ENCODE measurements around the gene DHRS2.

The DHRS2 gene

GRCh38 chr14:23639891-23640523 is 3.8 kb downstream of the DHRS2 start:
- no peaks in the 10 kb centered on the region for H4K20me1 ChIP-seq (ENCODE audit: insufficient read depth, low read length)
- H3K4me1 ChIP-seq (ENCODE audit: insufficient read depth, low read length): no peaks in the 10 kb centered on the region
- H3K36me3 ChIP-seq (ENCODE audit: insufficient read depth, low read length): no peaks in the 10 kb centered on the region
- ATAC-seq (ENCODE audit: insufficient read depth, low read depth) (no peak), DNase-seq (no peak)
- H3K27ac ChIP-seq (ENCODE audit: low read length): no peak overlapping the region
- no peak overlapping the region for H2AFZ ChIP-seq (ENCODE audit: low read depth, low read length)
- H3K9me3 ChIP-seq (ENCODE audit: insufficient read depth, low read length, severe bottlenecking): no peaks in the 10 kb centered on the region
- H3K4me2 ChIP-seq (ENCODE audit: insufficient read depth, low read length): no peak overlapping the region
- no peak overlapping the region for H3K4me3 ChIP-seq (ENCODE audit: low read depth in 1 of 2, low read length in 2 of 2)
- H3K9ac ChIP-seq (ENCODE audit: low read depth, low read length): no peak overlapping the region
- no peaks in the 10 kb centered on the region for H3K79me2 ChIP-seq (ENCODE audit: insufficient read depth, low read length)
- TF ChIP-seq EZH2 (IDR thresholded peaks at IDR 0.05; ENCODE audit: borderline replicate concordance, low read depth, low read length, severe bottlenecking) (no peak), CTCF (IDR thresholded peaks at IDR 0.05; ENCODE audit: borderline replicate concordance, extremely low read depth, low read length, poor library complexity, severe bottlenecking) (no peak)
- no peaks in the 10 kb centered on the region for H3K27me3 ChIP-seq (ENCODE audit: insufficient read depth, low read length, poor library complexity)

DNA sequence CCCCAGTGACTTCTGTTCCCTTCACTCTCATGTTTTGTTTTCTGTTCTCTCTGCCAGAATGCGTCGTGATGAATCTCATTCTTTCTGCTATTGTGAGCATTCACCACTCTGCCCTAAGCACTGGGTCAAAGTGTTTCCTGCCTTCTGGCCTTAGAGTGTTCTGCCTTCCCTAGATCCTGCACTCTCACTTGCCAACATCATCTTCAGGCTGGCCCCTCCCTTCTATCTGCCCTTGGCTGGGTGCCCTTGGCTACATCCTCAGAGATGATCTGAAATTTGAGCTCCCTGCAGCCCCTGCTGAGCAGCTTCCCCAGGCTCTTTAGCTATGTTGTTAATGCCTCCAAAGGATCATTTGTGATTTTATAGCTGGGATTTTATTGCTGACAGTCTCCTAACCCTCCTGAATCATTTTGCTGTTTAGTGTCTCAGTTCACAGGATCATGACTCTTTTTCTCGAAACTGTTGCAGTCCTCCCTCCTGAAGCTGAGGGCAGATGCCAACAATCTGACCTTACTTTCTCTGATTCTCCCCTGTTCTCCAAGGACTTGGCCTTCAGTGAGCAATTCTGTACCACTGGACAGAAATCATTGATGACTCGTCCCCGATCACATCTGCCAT is 4.5 kb downstream of the DHRS2 start:
- DNase-seq: no peak
- no peaks in the 10 kb centered on the region for H3K36me3 ChIP-seq (ENCODE audit: insufficient read depth, low read length)
- no peaks in the 10 kb centered on the region for H3K79me2 ChIP-seq (ENCODE audit: insufficient read depth, low read length)
- H2AFZ ChIP-seq (ENCODE audit: low read depth, low read length): no peak overlapping the region
- TF ChIP-seq CTCF (IDR thresholded peaks at IDR 0.05; ENCODE audit: borderline replicate concordance, extremely low read depth, low read length, poor library complexity, severe bottlenecking) (no peak), EZH2 (IDR thresholded peaks at IDR 0.05; ENCODE audit: borderline replicate concordance, low read depth, low read length, severe bottlenecking) (no peak)
- H3K27me3 ChIP-seq (ENCODE audit: insufficient read depth, low read length, poor library complexity): no peaks in the 10 kb centered on the region
- H3K4me3 ChIP-seq (ENCODE audit: low read depth in 1 of 2, low read length in 2 of 2): no peak overlapping the region
- ATAC-seq (ENCODE audit: insufficient read depth, low read depth): no peak
- no peak overlapping the region for H3K9ac ChIP-seq (ENCODE audit: low read depth, low read length)
- no peak overlapping the region for H3K27ac ChIP-seq (ENCODE audit: low read length)
- H3K9me3 ChIP-seq (ENCODE audit: insufficient read depth, low read length, severe bottlenecking): no peaks in the 10 kb centered on the region
- H3K4me1 ChIP-seq (ENCODE audit: insufficient read depth, low read length): no peaks in the 10 kb centered on the region
- H4K20me1 ChIP-seq (ENCODE audit: insufficient read depth, low read length): no peaks in the 10 kb centered on the region
- no peak overlapping the region for H3K4me2 ChIP-seq (ENCODE audit: insufficient read depth, low read length)

- no peak for DNase-seq
- no peaks in the 10 kb centered on the region for H3K4me1 ChIP-seq (ENCODE audit: insufficient read depth, low read length)
- H3K9me3 ChIP-seq (ENCODE audit: insufficient read depth, low read length, severe bottlenecking): no peaks in the 10 kb centered on the region
- H4K20me1 ChIP-seq (ENCODE audit: insufficient read depth, low read length): no peaks in the 10 kb centered on the region
- H3K36me3 ChIP-seq (ENCODE audit: insufficient read depth, low read length): no peaks in the 10 kb centered on the region
- H3K4me2 ChIP-seq (ENCODE audit: insufficient read depth, low read length): no peak overlapping the region
- no peak overlapping the region for H2AFZ ChIP-seq (ENCODE audit: low read depth, low read length)
- no peak for TF ChIP-seq EZH2 (IDR thresholded peaks at IDR 0.05; ENCODE audit: borderline replicate concordance, low read depth, low read length, severe bottlenecking)
- TF ChIP-seq CTCF (IDR thresholded peaks at IDR 0.05; ENCODE audit: borderline replicate concordance, extremely low read depth, low read length, poor library complexity, severe bottlenecking): no peak
- H3K27me3 ChIP-seq (ENCODE audit: insufficient read depth, low read length, poor library complexity): no peaks in the 10 kb centered on the region
- no peak overlapping the region for H3K9ac ChIP-seq (ENCODE audit: low read depth, low read length)
- H3K27ac ChIP-seq (ENCODE audit: low read length): no peak overlapping the region
- no peak for ATAC-seq (ENCODE audit: insufficient read depth, low read depth)
- H3K79me2 ChIP-seq (ENCODE audit: insufficient read depth, low read length): no peaks in the 10 kb centered on the region
- H3K4me3 ChIP-seq (ENCODE audit: low read depth in 1 of 2, low read length in 2 of 2): no peak overlapping the region
Observed at GRCh38 chr14:23641180-23641914, 5.2 kb downstream of the DHRS2 start.

Measured in DND-41 (cell line).